ENCODE data around the gene THADA. TPM values are rescaled to one million over a fixed set of nuclear protein-coding genes. Genes with fewer than 3 reads are reported as not detected.

Gene THADA
- total and polyA plus RNA-seq, 2 donors (not counting 3 experiments of a cell fraction or from before 2014, with no cell fraction given), result 22.6 to 25.3 TPM

- H3K9me3 ChIP-seq (replicated peaks; ENCODE audit: control insufficient read depth, insufficient read depth, low read length), result no peaks in the 10 kb centered on the region
- FAIRE-seq (no peak), DNase-seq (ENCODE audit: low read depth, low spot score) (no peak)
- no peak overlapping the region for H3K27ac ChIP-seq (ENCODE audit: insufficient read depth, low read depth, low read length)
- H3K9ac ChIP-seq (replicated peaks; ENCODE audit: extremely low read depth, insufficient read depth, low read length), result no peak overlapping the region
- no peaks in the 10 kb centered on the region for H3K79me2 ChIP-seq (ENCODE audit: control insufficient read depth, insufficient read depth, low read length)
- BruUV-seq (replicated peaks), result no TSS peak
- no peaks in the 10 kb centered on the region for H3K27me3 ChIP-seq (ENCODE audit: control insufficient read depth in 2 of 2, insufficient read depth in 2 of 2, low read length in 2 of 2)
- no peak overlapping the region for H3K4me3 ChIP-seq (replicated peaks in 1 of 3; ENCODE audit: insufficient read depth in 1 of 3, low read depth in 1 of 3, low read length in 3 of 3)
- dilution Hi-C loops (cut with MboI; ENCODE audit: extremely low pct_ligation_motif_present, low sequenced_read_pairs), result no loop called here
- no peaks in the 10 kb centered on the region for H3K4me1 ChIP-seq (ENCODE audit: control insufficient read depth, extremely low read depth, insufficient read depth, low read length)
- ChIA-PET POLR2A (no interaction called here), CTCF (interaction anchor here (1.0 to 2.5 kb wide), 2 partner anchors 19 to 219 kb away, joined by 3 to 8 read pairs; no protein-coding TSS in a partner anchor)
- intact Hi-C loops (cut with micrococcal nuclease), result no loop called here
- TF ChIP-seq JUN (IDR thresholded peaks at IDR 0.05; ENCODE audit: borderline replicate concordance, insufficient read depth, insufficient read length, low read depth), result no peak
- H4K20me1 ChIP-seq (replicated peaks; ENCODE audit: control insufficient read depth, extremely low read depth, insufficient read depth, low read length), result no peaks in the 10 kb centered on the region
- no peak overlapping the region for H2AFZ ChIP-seq (ENCODE audit: low read depth, low read length)
- H3K9me1 ChIP-seq (replicated peaks; ENCODE audit: control insufficient read depth, extremely low read depth, insufficient read depth, low read length), result no peaks in the 10 kb centered on the region
- H3K36me3 ChIP-seq (ENCODE audit: control insufficient read depth in 2 of 2, extremely low read depth in 1 of 2, insufficient read depth in 2 of 2, low read length in 2 of 2), result no peaks in the 10 kb centered on the region
- no peak overlapping the region for H3K4me2 ChIP-seq (ENCODE audit: insufficient read depth, low read length)
Measured at GRCh38 chr2:43193652-43194120, 402.2 kb downstream of the THADA start.

- H3K27me3 ChIP-seq (ENCODE audit: control insufficient read depth in 2 of 2, insufficient read depth in 2 of 2, low read length in 2 of 2), result no peaks in the 10 kb centered on the region
- no peaks in the 10 kb centered on the region for H3K79me2 ChIP-seq (ENCODE audit: control insufficient read depth, insufficient read depth, low read length)
- no peaks in the 10 kb centered on the region for H3K4me1 ChIP-seq (ENCODE audit: control insufficient read depth, extremely low read depth, insufficient read depth, low read length)
- intact Hi-C loops (cut with micrococcal nuclease), result no loop called here
- no peaks in the 10 kb centered on the region for H4K20me1 ChIP-seq (replicated peaks; ENCODE audit: control insufficient read depth, extremely low read depth, insufficient read depth, low read length)
- dilution Hi-C loops (cut with MboI; ENCODE audit: extremely low pct_ligation_motif_present, low sequenced_read_pairs), result no loop called here
- CTCF ChIA-PET, result interaction anchor here (2.5 kb wide), 1 partner anchor 18 kb away, joined by 8 read pairs; no protein-coding TSS in a partner anchor
- no peaks in the 10 kb centered on the region for H3K36me3 ChIP-seq (ENCODE audit: control insufficient read depth in 2 of 2, extremely low read depth in 1 of 2, insufficient read depth in 2 of 2, low read length in 2 of 2)
- H2AFZ ChIP-seq (ENCODE audit: low read depth, low read length), result no peak overlapping the region
- DNase-seq (ENCODE audit: low read depth, low spot score) (no peak), FAIRE-seq (no peak)
- TF ChIP-seq FOS (IDR thresholded peaks at IDR 0.05; ENCODE audit: borderline replicate concordance, insufficient read depth, low read length) (no peak), MAX (IDR thresholded peaks at IDR 0.05; ENCODE audit: insufficient read depth, insufficient read length) (no peak)
- H3K4me3 ChIP-seq (replicated peaks in 1 of 3; ENCODE audit: insufficient read depth in 1 of 3, low read depth in 1 of 3, low read length in 3 of 3), result no peak overlapping the region
- H3K9ac ChIP-seq (replicated peaks; ENCODE audit: extremely low read depth, insufficient read depth, low read length), result no peak overlapping the region
- no peak overlapping the region for H3K27ac ChIP-seq (ENCODE audit: insufficient read depth, low read depth, low read length)
- POLR2A ChIA-PET, result interaction anchor here (0.9 kb wide), 1 partner anchor 33 kb away, joined by 3 read pairs; the partner anchor contains the start of gene ZFP36L2
- BruUV-seq (replicated peaks), result no TSS peak
- H3K9me3 ChIP-seq (replicated peaks; ENCODE audit: control insufficient read depth, insufficient read depth, low read length), result no peaks in the 10 kb centered on the region
- H3K9me1 ChIP-seq (replicated peaks; ENCODE audit: control insufficient read depth, extremely low read depth, insufficient read depth, low read length), result no peaks in the 10 kb centered on the region
- no peak overlapping the region for H3K4me2 ChIP-seq (ENCODE audit: insufficient read depth, low read length)
Measured at GRCh38 chr2:43192744-43193651, 402.8 kb downstream of the THADA start.

Measured in endothelial cell of umbilical vein (primary cell).